Measurements from ENCODE around the gene GDPD4. TPM values are rescaled to one million over a fixed set of nuclear protein-coding genes. Genes with fewer than 3 reads are reported as not detected.

GDPD4 gene
- total RNA-seq, 1 donor: not detected

- no peak for TF ChIP-seq CTCF (IDR thresholded peaks at IDR 0.05; ENCODE audit: insufficient read depth, low read length)
- no peak for DNase-seq (ENCODE audit: low read depth)
- no peak overlapping the region for H3K4me3 ChIP-seq (ENCODE audit: low read depth, low read length)
Measured at GRCh38 chr11:77199137-77199745, 102.2 kb downstream of the GDPD4 start.

GRCh38 chr11:77198440-77198849, 103.0 kb downstream of the GDPD4 start:
- peak; percentile 25 for TF ChIP-seq CTCF (IDR thresholded peaks at IDR 0.05; ENCODE audit: insufficient read depth, low read length)
- DNase-seq (ENCODE audit: low read depth): no peak
- H3K4me3 ChIP-seq (ENCODE audit: low read depth, low read length): no peak overlapping the region

GRCh38 chr11:77197626-77198320, 103.7 kb downstream of the GDPD4 start:
- no peak overlapping the region for H3K4me3 ChIP-seq (ENCODE audit: low read depth, low read length)
- no peak for TF ChIP-seq CTCF (IDR thresholded peaks at IDR 0.05; ENCODE audit: insufficient read depth, low read length)
- DNase-seq (ENCODE audit: low read depth): no peak

- no peak for TF ChIP-seq CTCF (IDR thresholded peaks at IDR 0.05; ENCODE audit: insufficient read depth, low read length)
- no peak overlapping the region for H3K4me3 ChIP-seq (ENCODE audit: low read depth, low read length)
- no peak for DNase-seq (ENCODE audit: low read depth)
Measured at GRCh38 chr11:77196961-77197360, 104.5 kb downstream of the GDPD4 start.

- DNase-seq (ENCODE audit: low read depth): no peak
- TF ChIP-seq CTCF (IDR thresholded peaks at IDR 0.05; ENCODE audit: insufficient read depth, low read length): no peak
- no peak overlapping the region for H3K4me3 ChIP-seq (ENCODE audit: low read depth, low read length)
Measured at GRCh38 chr11:77195071-77195755, 106.3 kb downstream of the GDPD4 start.

- no peak for TF ChIP-seq CTCF (IDR thresholded peaks at IDR 0.05; ENCODE audit: insufficient read depth, low read length)
- no peak overlapping the region for H3K4me3 ChIP-seq (ENCODE audit: low read depth, low read length)
- DNase-seq (ENCODE audit: low read depth): no peak
Measured at GRCh38 chr11:77193911-77194830, 107.3 kb downstream of the GDPD4 start.

All from fibroblast of the aortic adventitia (primary cell).